Cardiac muscle cell (in vitro differentiated cells and primary cell): Measurements from ENCODE around the gene KPNB1. TPM values are rescaled to one million over a fixed set of nuclear protein-coding genes. Genes with fewer than 3 reads are reported as not detected.
A peak's percentile ranks its signal among the peaks of the same experiment; 100 is the strongest.

ENCODE experiments used
- DNase-seq, 2 donors: peaks; one replicate each; pipeline versions ENCODE4 v3.0.0 to v3.0.0-alpha.2; 2010 to 2017; ENCODE audit warnings: low read depth in 1 of 2, low spot score in 1 of 2
- H3K27ac ChIP-seq: fragments of 200-600 bp; sonication (generic); 2 replicates; pipeline ENCODE4 v1.5.1; 2016
- H3K27me3 ChIP-seq: fragments of 200-600 bp; sonication (generic); 2 replicates; pipeline ENCODE4 v1.6.0; 2016; ENCODE audit warnings: control low read depth
- H3K36me3 ChIP-seq: fragments of 200-600 bp; sonication (generic); 2 replicates; pipeline ENCODE4 v1.5.1; 2016; ENCODE audit warnings: control low read depth
- H3K4me1 ChIP-seq: fragments of 200-600 bp; sonication (generic); 2 replicates; pipeline ENCODE4 v1.8.1; 2017; ENCODE audit warnings: low read depth, mild to moderate bottlenecking, mixed run types
- H3K4me3 ChIP-seq: fragments of 200-600 bp; sonication (generic); 2 replicates; pipeline ENCODE4 v1.5.1; 2016; ENCODE audit warnings: mild to moderate bottlenecking
- H3K9me3 ChIP-seq: fragments of 200-600 bp; sonication (generic); 2 replicates; pipeline ENCODE4 v1.5.1; 2017; ENCODE audit warnings: low read depth, mild to moderate bottlenecking, control low read depth
- polyA plus RNA-seq: library from polyadenylated mRNA; unstranded; fragments of >200 nt; fragmentation: Nextera tagmentation; extraction: Ambion mirVana; gene quantifications from 2 replicates; pipeline ENCODE4 v1.2.1, GENCODE V29; 2016
- total RNA-seq: library from RNA; depleted of rRNA; stranded (reverse); fragments of >200 nt; gene quantifications from 2 replicates; pipeline ENCODE4 v1.2.3, GENCODE V29; 2016
- TF ChIP-seq, protein P1 (sequence below): IDR thresholded peaks from 2 replicates; pipeline ENCODE4 v1.5.1; 2012; ENCODE audit warnings: low read depth, mild to moderate bottlenecking, low read length

KPNB1 gene
- total and polyA plus RNA-seq, 2 experiments from 2014 or later, result 125 to 218 TPM

GRCh38 chr17:47699536-47699840, 49.8 kb downstream of the KPNB1 start:
- Histone ChIP-seq H3K4me1 (peaks cover 17% of the 10 kb centered on the region), H3K36me3 (peaks cover 7% of the 10 kb centered on the region), H3K4me3 (no peak overlapping the region), H3K9me3 (no peaks in the 10 kb centered on the region), H3K27ac (no peak overlapping the region), H3K27me3 (no peaks in the 10 kb centered on the region)
- DNase-seq, result no peak
- TF ChIP-seq, protein P1, sequence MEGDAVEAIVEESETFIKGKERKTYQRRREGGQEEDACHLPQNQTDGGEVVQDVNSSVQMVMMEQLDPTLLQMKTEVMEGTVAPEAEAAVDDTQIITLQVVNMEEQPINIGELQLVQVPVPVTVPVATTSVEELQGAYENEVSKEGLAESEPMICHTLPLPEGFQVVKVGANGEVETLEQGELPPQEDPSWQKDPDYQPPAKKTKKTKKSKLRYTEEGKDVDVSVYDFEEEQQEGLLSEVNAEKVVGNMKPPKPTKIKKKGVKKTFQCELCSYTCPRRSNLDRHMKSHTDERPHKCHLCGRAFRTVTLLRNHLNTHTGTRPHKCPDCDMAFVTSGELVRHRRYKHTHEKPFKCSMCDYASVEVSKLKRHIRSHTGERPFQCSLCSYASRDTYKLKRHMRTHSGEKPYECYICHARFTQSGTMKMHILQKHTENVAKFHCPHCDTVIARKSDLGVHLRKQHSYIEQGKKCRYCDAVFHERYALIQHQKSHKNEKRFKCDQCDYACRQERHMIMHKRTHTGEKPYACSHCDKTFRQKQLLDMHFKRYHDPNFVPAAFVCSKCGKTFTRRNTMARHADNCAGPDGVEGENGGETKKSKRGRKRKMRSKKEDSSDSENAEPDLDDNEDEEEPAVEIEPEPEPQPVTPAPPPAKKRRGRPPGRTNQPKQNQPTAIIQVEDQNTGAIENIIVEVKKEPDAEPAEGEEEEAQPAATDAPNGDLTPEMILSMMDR, result no peak

GRCh38 chr17:47700471-47701449, 51.0 kb downstream of the KPNB1 start:
- H3K9me3 ChIP-seq, result no peaks in the 10 kb centered on the region
- no peak overlapping the region for H3K4me3 ChIP-seq
- TF ChIP-seq, protein P1, result no peak
- H3K27ac ChIP-seq, result peak overlapping the region; percentile 66
- peaks cover 14% of the 10 kb centered on the region for H3K4me1 ChIP-seq
- no peak for DNase-seq
- H3K27me3 ChIP-seq, result no peaks in the 10 kb centered on the region
- H3K36me3 ChIP-seq, result peaks cover 7% of the 10 kb centered on the region

GRCh38 chr17:47701608-47702007, 51.9 kb downstream of the KPNB1 start:
- no peaks in the 10 kb centered on the region for H3K9me3 ChIP-seq
- TF ChIP-seq, protein P1, result no peak
- peak overlapping the region; percentile 66 for H3K27ac ChIP-seq
- H3K36me3 ChIP-seq, result peaks cover 7% of the 10 kb centered on the region
- DNase-seq, result peak in 1 of 2 donors; percentile 69
- H3K27me3 ChIP-seq, result no peaks in the 10 kb centered on the region
- H3K4me3 ChIP-seq, result no peak overlapping the region
- peaks cover 18% of the 10 kb centered on the region for H3K4me1 ChIP-seq

DNA sequence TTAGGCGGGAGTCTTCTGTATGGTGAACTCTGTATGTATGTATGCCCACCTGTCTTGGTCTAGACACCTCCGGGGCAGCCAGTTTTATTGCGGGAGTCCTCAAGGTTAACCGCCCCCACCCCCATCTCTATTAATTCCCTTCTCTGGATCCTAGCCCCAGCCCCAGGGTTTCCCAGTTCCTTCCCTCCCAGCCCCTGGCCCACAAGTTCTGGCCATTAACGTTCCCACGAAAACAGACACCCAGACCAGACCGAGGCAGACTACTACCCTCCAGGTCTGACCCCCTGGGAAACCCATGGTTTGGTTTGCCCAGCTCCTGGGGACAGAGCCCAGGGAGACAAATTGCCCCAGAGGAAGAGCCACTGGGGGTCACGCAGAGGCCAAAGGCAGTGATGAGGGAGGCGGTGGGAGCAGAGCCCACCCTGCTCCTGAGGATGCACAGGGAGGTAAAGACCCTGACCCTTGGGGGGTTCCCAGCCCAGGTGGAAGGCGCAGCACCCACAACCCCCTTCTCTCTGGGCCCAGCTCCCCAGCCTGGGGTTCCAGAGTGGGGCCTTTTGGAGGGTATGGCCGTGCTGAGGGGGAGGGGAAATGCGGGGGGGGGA, 52.8 kb downstream of the KPNB1 start:
- TF ChIP-seq, protein P1, result no peak
- Histone ChIP-seq H3K27me3 (no peaks in the 10 kb centered on the region), H3K36me3 (peaks cover 7% of the 10 kb centered on the region), H3K4me3 (no peak overlapping the region), H3K27ac (no peak overlapping the region), H3K9me3 (no peaks in the 10 kb centered on the region), H3K4me1 (peaks cover 27% of the 10 kb centered on the region)
- no peak for DNase-seq

DNA sequence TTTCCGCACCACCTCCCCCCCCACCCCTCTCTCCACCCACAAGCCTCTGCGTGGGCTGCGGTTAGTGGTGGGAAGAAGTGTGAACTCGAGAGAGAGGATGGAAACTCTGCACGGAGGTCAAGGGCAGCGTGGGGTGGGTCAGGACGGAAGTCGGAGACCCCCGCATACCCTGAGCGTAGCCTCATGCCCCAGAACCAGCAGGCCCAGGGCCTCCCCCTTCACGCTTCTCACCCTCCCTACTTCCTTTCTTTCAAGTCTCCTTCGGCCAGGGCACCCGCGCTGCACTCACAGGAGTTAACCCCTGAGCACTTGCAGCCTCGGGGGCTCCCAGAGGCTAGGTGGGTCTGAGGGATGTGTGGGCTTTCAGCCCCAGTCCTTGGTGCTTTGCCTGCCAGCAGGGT, 53.5 kb downstream of the KPNB1 start:
- H3K9me3 ChIP-seq, result no peaks in the 10 kb centered on the region
- H3K27ac ChIP-seq, result no peak overlapping the region
- H3K27me3 ChIP-seq, result no peaks in the 10 kb centered on the region
- DNase-seq, result no peak
- H3K4me1 ChIP-seq, result peaks cover 30% of the 10 kb centered on the region
- TF ChIP-seq, protein P1, result no peak
- no peak overlapping the region for H3K4me3 ChIP-seq
- peaks cover 7% of the 10 kb centered on the region for H3K36me3 ChIP-seq
